OCI-LY3 (cell line): ENCODE measurements around the gene C16orf90.

Experiments
- H2AFZ ChIP-seq: fragments of 200-600, 300-600 bp; shearing (Covaris generic); 2 replicates; pipeline ENCODE4 v1.6.0; 2014; ENCODE audit warnings: antibody characterized with exemption, low read depth, low read length
- H3K27ac ChIP-seq: fragments of 200-600, 300-600 bp; sonication (generic); 2 replicates; pipeline ENCODE4 v1.5.1; 2014; ENCODE audit warnings: mild to moderate bottlenecking, low read length, moderate library complexity, mixed read lengths
- H3K27me3 ChIP-seq: fragments of 200-600, 300-600 bp; sonication (generic); 2 replicates; pipeline ENCODE4 v1.6.1; 2014; ENCODE audit warnings: low read depth, low read length, mixed read lengths
- H3K36me3 ChIP-seq: fragments of 200-600, 300-600 bp; sonication (generic); replicated peaks from 2 replicates; pipeline ENCODE3; 2014; ENCODE audit warnings: low read depth, low read length, mixed read lengths
- H3K4me1 ChIP-seq: fragments of 300-600, 200-600 bp; sonication (generic); 2 replicates; pipeline ENCODE4 v1.6.1; 2014; ENCODE audit warnings: low read length, mixed read lengths
- H3K4me2 ChIP-seq: fragments of 200-600, 300-600 bp; sonication (generic); 2 replicates; pipeline ENCODE4 v1.6.1; 2014; ENCODE audit warnings: low read length, mixed read lengths
- H3K4me3 ChIP-seq: fragments of 300-600, 200-600 bp; sonication (generic); 2 replicates; pipeline ENCODE4 v1.5.1; 2014; ENCODE audit warnings: antibody characterized with exemption, mild to moderate bottlenecking, low read length, moderate library complexity
- H3K79me2 ChIP-seq: fragments of 300-600, 200-600 bp; shearing (Covaris generic); 2 replicates; pipeline ENCODE4 v1.6.1; 2014; ENCODE audit warnings: mild to moderate bottlenecking, low read length, mixed read lengths
- H3K9ac ChIP-seq: fragments of 300-600, 200-600 bp; shearing (Covaris generic); 2 replicates; pipeline ENCODE4 v1.6.0; 2014; ENCODE audit warnings: mild to moderate bottlenecking, low read length, moderate library complexity
- H3K9me3 ChIP-seq: fragments of 200-600, 300-600 bp; shearing (Covaris generic); 2 replicates; pipeline ENCODE4 v1.6.1; 2014; ENCODE audit warnings: low read length, mixed read lengths; ENCODE audit not compliant: insufficient read depth
- H4K20me1 ChIP-seq: fragments of 200-600, 300-600 bp; sonication (generic); 2 replicates; pipeline ENCODE4 v1.6.1; 2016; ENCODE audit warnings: low read length, mixed read lengths; ENCODE audit not compliant: insufficient read depth
- CTCF ChIP-seq: fragments of 200-600, 300-600 bp; sonication (generic); IDR thresholded peaks from 2 replicates; pipeline ENCODE4 v1.5.1; 2014; ENCODE audit warnings: antibody characterized with exemption, low read length, low read depth
- EZH2phosphoT487 ChIP-seq: fragments of 200-600 bp; shearing (Covaris generic); IDR thresholded peaks from 2 replicates; pipeline ENCODE4 v1.6.1; 2018; ENCODE audit warnings: antibody characterized with exemption, mixed run types, low read depth

The C16orf90 gene

GRCh38 chr16:3536851-3537250 lies 41.6 kb upstream of the C16orf90 start:
- no peak overlapping the region for H3K4me3 ChIP-seq
- no peaks in the 10 kb centered on the region for H4K20me1 ChIP-seq
- peaks cover 3% of the 10 kb centered on the region for H3K36me3 ChIP-seq
- no peaks in the 10 kb centered on the region for H3K79me2 ChIP-seq
- H3K27me3 ChIP-seq = no peaks in the 10 kb centered on the region
- H3K27ac ChIP-seq = no peak overlapping the region
- no peak overlapping the region for H2AFZ ChIP-seq
- H3K9me3 ChIP-seq = no peaks in the 10 kb centered on the region
- H3K9ac ChIP-seq = no peak overlapping the region
- TF ChIP-seq CTCF (no peak), EZH2phosphoT487 (no peak)
- no peaks in the 10 kb centered on the region for H3K4me1 ChIP-seq
- no peak overlapping the region for H3K4me2 ChIP-seq

DNA sequence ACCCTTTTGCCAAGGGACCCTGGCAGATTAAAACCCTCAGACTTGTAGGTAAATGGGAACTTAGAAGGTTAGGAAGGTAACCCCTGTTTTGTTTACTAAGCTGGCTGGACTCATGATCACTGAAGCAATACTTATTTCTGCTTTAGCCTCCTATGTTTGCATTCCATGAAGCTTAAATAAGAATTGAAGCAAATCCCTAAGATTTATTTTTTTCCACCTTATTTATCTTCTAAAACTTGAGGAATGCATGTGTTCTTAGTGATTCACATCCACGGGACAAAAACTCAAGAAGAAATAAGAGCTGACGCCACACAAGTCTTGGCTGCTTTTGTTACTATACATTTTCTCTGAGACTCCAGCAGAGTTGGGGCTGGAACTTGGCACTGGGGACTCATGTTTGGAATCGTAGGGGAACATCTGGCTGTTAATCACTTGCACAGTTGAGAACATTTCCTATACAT lies 41.0 kb upstream of the C16orf90 start:
- no peaks in the 10 kb centered on the region for H3K4me1 ChIP-seq
- no peak overlapping the region for H3K4me3 ChIP-seq
- no peak overlapping the region for H3K9ac ChIP-seq
- H3K27me3 ChIP-seq = no peaks in the 10 kb centered on the region
- H3K27ac ChIP-seq = no peak overlapping the region
- TF ChIP-seq EZH2phosphoT487 = no peak
- no peak for TF ChIP-seq CTCF
- H3K79me2 ChIP-seq = no peaks in the 10 kb centered on the region
- no peak overlapping the region for H2AFZ ChIP-seq
- H4K20me1 ChIP-seq = no peaks in the 10 kb centered on the region
- H3K36me3 ChIP-seq = peaks cover 3% of the 10 kb centered on the region
- H3K4me2 ChIP-seq = no peak overlapping the region
- no peaks in the 10 kb centered on the region for H3K9me3 ChIP-seq

DNA sequence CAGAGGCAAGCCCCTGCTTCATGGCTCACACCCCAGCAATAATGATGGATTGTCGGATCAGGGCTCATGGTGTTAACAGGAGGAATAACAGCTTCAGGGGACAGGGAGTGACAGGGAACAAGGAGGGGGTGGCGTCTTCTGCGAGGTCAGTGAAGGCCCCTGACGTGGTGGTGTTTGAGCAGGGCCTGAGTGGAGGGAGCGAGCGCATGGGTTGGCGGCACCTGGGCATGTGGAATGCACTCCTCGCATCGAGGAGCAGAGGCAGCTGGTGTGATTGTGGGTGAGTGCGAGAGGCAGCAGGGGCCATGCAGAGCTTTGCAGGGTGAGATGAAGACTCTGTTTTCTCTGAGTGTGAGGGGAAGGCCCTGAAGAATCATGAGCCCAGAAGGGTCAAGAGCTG lies 38.8 kb upstream of the C16orf90 start:
- Histone ChIP-seq H3K9ac (no peak overlapping the region), H3K4me2 (no peak overlapping the region), H4K20me1 (no peaks in the 10 kb centered on the region), H3K9me3 (no peaks in the 10 kb centered on the region), H3K27ac (no peak overlapping the region), H3K27me3 (no peaks in the 10 kb centered on the region), H3K36me3 (peaks cover 7% of the 10 kb centered on the region), H3K4me3 (no peak overlapping the region), H3K4me1 (no peaks in the 10 kb centered on the region), H3K79me2 (no peaks in the 10 kb centered on the region), H2AFZ (no peak overlapping the region)
- no peak for TF ChIP-seq EZH2phosphoT487
- TF ChIP-seq CTCF = no peak

DNA sequence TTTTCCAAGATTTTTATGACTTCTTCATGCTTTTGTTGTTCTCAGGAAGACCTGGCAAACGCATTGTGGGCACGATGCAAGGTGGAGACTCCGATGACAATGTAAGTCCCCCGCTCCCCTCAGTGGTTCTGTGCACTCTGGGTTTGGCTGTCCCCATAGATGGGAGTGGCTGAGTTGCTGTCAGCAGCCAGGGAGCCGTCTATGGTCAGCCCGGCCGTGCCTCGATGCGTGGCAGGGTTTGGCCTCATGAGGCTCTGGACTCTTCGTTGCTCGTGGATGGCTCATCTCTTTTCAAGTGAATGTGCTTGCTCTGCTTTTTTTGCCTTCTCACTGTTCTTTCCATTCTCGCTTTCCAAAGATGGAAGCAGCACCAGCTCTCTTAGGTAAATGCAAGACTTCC lies 37.5 kb upstream of the C16orf90 start:
- Histone ChIP-seq H4K20me1 (no peaks in the 10 kb centered on the region), H3K4me1 (no peaks in the 10 kb centered on the region), H3K4me3 (no peak overlapping the region), H3K36me3 (peaks cover 11% of the 10 kb centered on the region), H3K9ac (no peak overlapping the region), H3K9me3 (no peaks in the 10 kb centered on the region), H2AFZ (no peak overlapping the region), H3K27me3 (no peaks in the 10 kb centered on the region), H3K4me2 (no peak overlapping the region), H3K79me2 (no peaks in the 10 kb centered on the region), H3K27ac (no peak overlapping the region)
- TF ChIP-seq CTCF = no peak
- no peak for TF ChIP-seq EZH2phosphoT487
